Measurements from ENCODE around the gene TNFSF4.
"Not testable (repeated sequence)": the region's sequence is repeated elsewhere in the genome, so short reads cannot be mapped to it uniquely, and the experiment has no call there.

Gene TNFSF4

GRCh38 chr1:173206816-173207568 lies at the start of gene TNFSF4:
TSS of gene TNFSF4 (minus strand) at chr1:173207331. CDS start at chr1:173207176, 155 bp downstream.
- DNase-seq (ENCODE audit: low spot score), result peak; percentile 14

GRCh38 chr1:173255214-173255813 lies 48.2 kb upstream of the TNFSF4 start:
- peak; percentile 45 for DNase-seq (ENCODE audit: low spot score)

- DNase-seq (ENCODE audit: low spot score), result peak; percentile 25
Measured at GRCh38 chr1:173253046-173253445, 45.9 kb upstream of the TNFSF4 start.

GRCh38 chr1:173249349-173249748 lies 42.2 kb upstream of the TNFSF4 start:
- DNase-seq (ENCODE audit: low spot score), result no peak

GRCh38 chr1:173248247-173248940 lies 41.3 kb upstream of the TNFSF4 start:
- no peak for DNase-seq (ENCODE audit: low spot score)

- DNase-seq (ENCODE audit: low spot score), result no peak
Measured at GRCh38 chr1:173245892-173246291, 38.8 kb upstream of the TNFSF4 start.

- no peak for DNase-seq (ENCODE audit: low spot score)
Measured at GRCh38 chr1:173243300-173243699, 36.2 kb upstream of the TNFSF4 start.

- DNase-seq (ENCODE audit: low spot score), result no peak
Measured at GRCh38 chr1:173241528-173242347, 34.6 kb upstream of the TNFSF4 start.

- DNase-seq (ENCODE audit: low spot score), result no peak
Measured at GRCh38 chr1:173240609-173241008, 33.5 kb upstream of the TNFSF4 start.

- no peak for DNase-seq (ENCODE audit: low spot score)
Measured at GRCh38 chr1:173239058-173239457, 31.9 kb upstream of the TNFSF4 start.

GRCh38 chr1:173234899-173235298 lies 27.8 kb upstream of the TNFSF4 start:
- DNase-seq (ENCODE audit: low spot score), result no peak

GRCh38 chr1:173234434-173234833 lies 27.3 kb upstream of the TNFSF4 start:
- DNase-seq (ENCODE audit: low spot score), result not testable (repeated sequence)

GRCh38 chr1:173229031-173229430 lies 21.9 kb upstream of the TNFSF4 start:
- not testable (repeated sequence) for DNase-seq (ENCODE audit: low spot score)

- no peak for DNase-seq (ENCODE audit: low spot score)
Measured at GRCh38 chr1:173224949-173225348, 17.8 kb upstream of the TNFSF4 start.

GRCh38 chr1:173224280-173224892 lies 17.3 kb upstream of the TNFSF4 start:
- peak; percentile 24 for DNase-seq (ENCODE audit: low spot score)

GRCh38 chr1:173223031-173223380 lies 15.9 kb upstream of the TNFSF4 start:
- no peak for DNase-seq (ENCODE audit: low spot score)

- DNase-seq (ENCODE audit: low spot score), result no peak
Measured at GRCh38 chr1:173222149-173223030, 15.3 kb upstream of the TNFSF4 start.

- no peak for DNase-seq (ENCODE audit: low spot score)
Measured at GRCh38 chr1:173220157-173220556, 13.0 kb upstream of the TNFSF4 start.

GRCh38 chr1:173213665-173214064 lies 6.5 kb upstream of the TNFSF4 start:
- no peak for DNase-seq (ENCODE audit: low spot score)

GRCh38 chr1:173212952-173213491 lies 5.9 kb upstream of the TNFSF4 start:
- no peak for DNase-seq (ENCODE audit: low spot score)
